KMS-11 (cell line): ENCODE measurements around the gene CNTN5.

Experiments
- H2AFZ ChIP-seq: fragments of 200-600 bp; sonication (generic); 2 replicates; pipeline ENCODE4 v1.6.1; 2016; ENCODE audit warnings: antibody characterized with exemption, mixed run types, low read depth
- H3K27ac ChIP-seq: fragments of 200-600 bp; sonication (generic); 2 replicates; pipeline ENCODE4 v1.6.1; 2016; ENCODE audit warnings: mild to moderate bottlenecking, mixed run types
- H3K27me3 ChIP-seq: fragments of 200-600 bp; sonication (generic); 2 replicates; pipeline ENCODE4 v1.6.1; 2017; ENCODE audit warnings: mild to moderate bottlenecking, low read depth, mixed run types, moderate library complexity; ENCODE audit not compliant: insufficient read depth
- H3K36me3 ChIP-seq: fragments of 200-600 bp; sonication (generic); 2 replicates; pipeline ENCODE4 v1.6.1; 2017; ENCODE audit warnings: mild to moderate bottlenecking, mixed run types; ENCODE audit not compliant: insufficient read depth
- H3K4me1 ChIP-seq: fragments of 200-600 bp; sonication (generic); 2 replicates; pipeline ENCODE4 v1.6.1; 2016; ENCODE audit warnings: mild to moderate bottlenecking, low read depth, mixed run types; ENCODE audit not compliant: poor library complexity, severe bottlenecking
- H3K4me2 ChIP-seq: fragments of 200-600 bp; sonication (generic); 2 replicates; pipeline ENCODE4 v1.7.0; 2016; ENCODE audit warnings: mild to moderate bottlenecking, mixed run types
- H3K4me3 ChIP-seq: fragments of 200-600 bp; sonication (generic); IDR thresholded peaks from 2 replicates; pipeline ENCODE4 v1.6.1; 2017; ENCODE audit warnings: low read depth, low read length, mixed read lengths; ENCODE audit not compliant: insufficient read depth
- H3K79me2 ChIP-seq: fragments of 200-600 bp; sonication (generic); 2 replicates; pipeline ENCODE4 v1.6.1; 2016; ENCODE audit warnings: low read depth, mixed run types; ENCODE audit not compliant: insufficient read depth
- H3K9ac ChIP-seq: fragments of 200-600 bp; sonication (generic); 2 replicates; pipeline ENCODE4 v1.6.1; 2016; ENCODE audit warnings: mild to moderate bottlenecking, mixed run types
- H4K20me1 ChIP-seq: fragments of 200-600 bp; sonication (generic); 2 replicates; pipeline ENCODE4 v1.6.1; 2016; ENCODE audit warnings: mild to moderate bottlenecking, mixed run types; ENCODE audit not compliant: insufficient read depth
- CTCF ChIP-seq: fragments of 200-600 bp; sonication (generic); conservative IDR thresholded peaks from 2 replicates; pipeline ENCODE4 v1.6.1; 2017; ENCODE audit warnings: low read depth, mild to moderate bottlenecking, antibody characterized with exemption, low read length, moderate library complexity, mixed read lengths

Gene CNTN5

GRCh38 chr11:99142237-99142636 is 121.5 kb downstream of the CNTN5 start:
- no peaks in the 10 kb centered on the region for H4K20me1 ChIP-seq
- no peak overlapping the region for H3K9ac ChIP-seq
- no peak for TF ChIP-seq CTCF
- no peaks in the 10 kb centered on the region for H3K79me2 ChIP-seq
- peaks cover 19% of the 10 kb centered on the region for H3K4me1 ChIP-seq
- no peaks in the 10 kb centered on the region for H3K27me3 ChIP-seq
- H3K27ac ChIP-seq: no peak overlapping the region
- no peak overlapping the region for H3K4me3 ChIP-seq
- H2AFZ ChIP-seq: no peak overlapping the region
- H3K4me2 ChIP-seq: no peak overlapping the region
- H3K36me3 ChIP-seq: no peaks in the 10 kb centered on the region

- Histone ChIP-seq H3K79me2 (0 out of 2 replicates have a peak, but pooled peaks cover 3% of the 10 kb centered on the region), H3K4me2 (peak overlapping the region; percentile 50), H3K4me1 (peaks cover 46% of the 10 kb centered on the region), H4K20me1 (no peaks in the 10 kb centered on the region), H3K27me3 (no peaks in the 10 kb centered on the region), H3K9ac (no peak overlapping the region), H3K4me3 (no peak overlapping the region), H3K27ac (peak overlapping the region; percentile 24; the same call in 1 of the 2 replicates), H2AFZ (no peak overlapping the region), H3K36me3 (no peaks in the 10 kb centered on the region)
- TF ChIP-seq CTCF: no peak
Observed at GRCh38 chr11:99148352-99148751, 127.6 kb downstream of the CNTN5 start.

GRCh38 chr11:99154277-99154676 is 133.5 kb downstream of the CNTN5 start:
- H3K27ac ChIP-seq: no peak overlapping the region
- no peak overlapping the region for H3K4me2 ChIP-seq
- H3K9ac ChIP-seq: no peak overlapping the region
- no peaks in the 10 kb centered on the region for H4K20me1 ChIP-seq
- TF ChIP-seq CTCF: no peak
- no peak overlapping the region for H2AFZ ChIP-seq
- no peaks in the 10 kb centered on the region for H3K79me2 ChIP-seq
- H3K4me1 ChIP-seq: peaks cover 24% of the 10 kb centered on the region
- no peaks in the 10 kb centered on the region for H3K36me3 ChIP-seq
- no peak overlapping the region for H3K4me3 ChIP-seq
- no peaks in the 10 kb centered on the region for H3K27me3 ChIP-seq

- Histone ChIP-seq H3K79me2 (no peaks in the 10 kb centered on the region), H3K9ac (no peak overlapping the region), H4K20me1 (no peaks in the 10 kb centered on the region), H2AFZ (no peak overlapping the region), H3K4me3 (no peak overlapping the region), H3K27ac (no peak overlapping the region), H3K36me3 (no peaks in the 10 kb centered on the region), H3K4me1 (peaks cover 10% of the 10 kb centered on the region), H3K4me2 (no peak overlapping the region), H3K27me3 (no peaks in the 10 kb centered on the region)
- TF ChIP-seq CTCF: no peak
Observed at GRCh38 chr11:99160447-99160846, 139.7 kb downstream of the CNTN5 start.
